ENCODE data around the gene CHN1.

The CHN1 gene

DNA sequence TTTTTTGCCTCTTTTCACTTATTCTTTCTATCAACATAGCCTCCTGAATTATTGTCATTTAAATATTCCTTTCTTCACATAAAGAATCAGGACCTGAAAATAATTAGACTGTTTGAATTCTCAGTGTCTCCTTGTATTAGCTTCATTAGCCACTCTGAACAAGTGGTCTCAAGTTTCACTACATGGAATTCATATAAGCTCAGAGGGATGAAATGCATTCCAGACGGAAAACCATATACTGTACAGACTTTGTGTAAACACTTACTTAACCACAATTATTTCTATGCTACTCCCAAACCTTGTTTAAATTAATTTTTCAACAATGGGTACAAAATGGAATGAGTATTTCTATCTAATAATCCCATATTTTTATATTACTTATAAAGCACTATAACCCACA, 53.4 kb downstream of the CHN1 start:
- in situ Hi-C loops (cut with MboI; ENCODE audit: low pct_unique_long_range_greater_than_20kb, low sequenced_read_pairs), result no loop called here

DNA sequence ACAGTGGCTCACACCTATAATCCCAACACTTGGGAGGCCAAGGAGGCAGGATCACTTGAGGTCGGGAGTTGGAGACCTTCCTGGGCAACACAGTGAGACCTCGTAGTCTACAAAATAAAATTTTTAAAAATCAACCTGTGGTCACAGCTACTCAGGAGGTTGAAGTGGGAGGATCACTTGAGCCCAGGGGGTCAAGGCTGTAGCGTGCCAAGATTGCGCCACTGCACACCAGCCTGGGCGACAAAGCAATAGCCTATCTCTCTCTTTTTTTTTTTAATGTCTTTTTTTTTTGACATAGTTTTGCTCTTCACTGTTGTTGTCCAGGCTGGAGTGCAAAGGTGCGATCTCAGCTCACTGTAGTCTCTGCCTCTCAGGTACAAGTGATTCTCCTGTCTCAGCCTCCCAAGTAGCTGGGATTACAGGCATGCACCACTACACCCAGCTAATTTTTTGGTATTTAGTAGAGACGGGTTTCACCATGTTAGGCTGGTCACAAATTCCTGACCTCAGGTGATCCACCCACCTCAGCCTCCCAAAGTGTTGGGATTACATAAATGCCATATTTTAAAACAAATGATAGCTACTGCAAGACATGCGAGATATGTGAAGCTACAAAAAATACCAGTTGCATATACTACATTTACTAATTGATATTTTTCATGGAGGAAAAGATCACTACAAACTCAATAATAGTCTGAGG, 55.0 kb downstream of the CHN1 start:
- in situ Hi-C loops (cut with MboI; ENCODE audit: low pct_unique_long_range_greater_than_20kb, low sequenced_read_pairs), result no loop called here

More for the DNA sequence above, 53.4 kb downstream of the CHN1 start:
- DNase-seq, result no peak

GRCh38 chr2:174945601-174946260, 59.5 kb downstream of the CHN1 start:
- no peak for DNase-seq
- in situ Hi-C loops (cut with MboI; ENCODE audit: low pct_unique_long_range_greater_than_20kb, low sequenced_read_pairs), result no loop called here

More for the DNA sequence above, 55.0 kb downstream of the CHN1 start:
- DNase-seq, result no peak

GRCh38 chr2:174939046-174939445, 66.1 kb downstream of the CHN1 start:
- DNase-seq, result no peak
- in situ Hi-C loops (cut with MboI; ENCODE audit: low pct_unique_long_range_greater_than_20kb, low sequenced_read_pairs), result no loop called here

DNA sequence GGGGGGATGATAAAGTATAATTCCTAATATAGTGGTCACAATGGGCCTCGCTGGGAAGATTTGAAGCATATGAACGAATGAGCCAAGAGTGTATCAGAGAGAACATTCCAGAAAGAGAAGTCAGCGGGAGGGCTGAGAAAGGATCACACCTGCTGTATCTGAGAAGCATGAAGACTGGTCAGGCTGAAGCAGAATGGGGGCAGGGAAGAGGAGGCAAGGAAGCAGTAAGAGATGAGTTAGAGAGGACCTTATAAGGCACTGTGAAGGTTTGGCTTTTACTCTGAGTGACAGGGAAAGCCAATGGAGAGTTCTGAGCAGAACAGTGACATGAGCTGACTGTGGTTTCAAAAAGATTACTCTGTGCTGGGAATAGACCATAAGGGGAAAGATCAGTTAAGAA, 73.5 kb downstream of the CHN1 start:
- DNase-seq, result no peak
- in situ Hi-C loops (cut with MboI; ENCODE audit: low pct_unique_long_range_greater_than_20kb, low sequenced_read_pairs), result no loop called here

DNA sequence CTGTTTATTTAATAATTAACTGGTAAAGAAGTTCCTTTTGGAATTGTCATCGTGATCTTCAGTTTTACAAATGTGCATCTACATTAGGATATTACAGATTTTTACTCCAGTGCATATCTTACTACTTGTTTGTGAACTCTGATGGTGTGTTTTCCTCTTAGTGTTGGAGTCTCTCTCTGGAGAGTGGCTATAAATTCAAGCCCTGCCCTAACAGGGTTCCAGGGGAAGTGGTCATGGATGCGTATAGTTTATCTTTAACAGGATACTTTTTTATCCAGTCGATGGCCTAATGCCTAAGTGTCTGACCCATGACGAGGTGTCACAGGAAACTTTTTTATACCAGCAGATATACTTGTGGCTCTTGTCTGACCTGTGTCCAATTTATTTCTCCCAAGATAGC, 75.4 kb downstream of the CHN1 start:
- in situ Hi-C loops (cut with MboI; ENCODE audit: low pct_unique_long_range_greater_than_20kb, low sequenced_read_pairs), result no loop called here
- no peak for DNase-seq

DNA sequence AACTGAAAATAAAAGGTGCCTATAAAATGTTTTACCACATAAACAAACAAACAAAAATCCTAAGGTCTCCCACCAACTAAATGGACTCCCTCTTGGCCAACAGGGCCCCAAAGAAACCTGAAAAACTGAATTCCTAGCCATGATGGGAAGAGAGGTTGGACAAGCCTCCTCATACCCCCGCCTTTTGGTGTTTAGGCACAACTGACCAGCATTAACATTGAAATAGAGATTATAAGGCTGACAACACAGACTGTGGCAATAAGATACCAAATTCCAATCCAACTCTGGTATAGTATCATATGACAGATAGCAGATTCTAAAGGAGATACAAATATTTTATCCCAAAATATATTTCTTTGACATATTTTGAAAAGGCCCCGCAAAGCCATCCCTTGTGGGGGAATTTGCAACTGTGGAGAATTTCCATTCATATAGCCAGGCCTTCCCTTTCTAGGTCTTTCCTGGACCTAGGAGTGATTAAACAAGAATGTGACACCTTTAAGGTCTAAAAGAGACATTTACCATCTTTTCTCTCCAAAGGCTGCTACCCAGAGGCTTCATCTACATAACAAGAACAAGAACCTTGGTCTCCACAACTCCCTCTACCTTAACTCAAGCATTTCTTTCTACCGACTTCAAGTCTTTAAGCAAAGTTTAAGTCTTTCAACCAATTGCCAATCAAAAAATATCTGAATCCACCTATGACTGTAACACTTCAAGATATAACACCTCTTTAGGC, 80.0 kb downstream of the CHN1 start:
- DNase-seq, result no peak
- in situ Hi-C loops (cut with MboI; ENCODE audit: low pct_unique_long_range_greater_than_20kb, low sequenced_read_pairs), result no loop called here

DNA sequence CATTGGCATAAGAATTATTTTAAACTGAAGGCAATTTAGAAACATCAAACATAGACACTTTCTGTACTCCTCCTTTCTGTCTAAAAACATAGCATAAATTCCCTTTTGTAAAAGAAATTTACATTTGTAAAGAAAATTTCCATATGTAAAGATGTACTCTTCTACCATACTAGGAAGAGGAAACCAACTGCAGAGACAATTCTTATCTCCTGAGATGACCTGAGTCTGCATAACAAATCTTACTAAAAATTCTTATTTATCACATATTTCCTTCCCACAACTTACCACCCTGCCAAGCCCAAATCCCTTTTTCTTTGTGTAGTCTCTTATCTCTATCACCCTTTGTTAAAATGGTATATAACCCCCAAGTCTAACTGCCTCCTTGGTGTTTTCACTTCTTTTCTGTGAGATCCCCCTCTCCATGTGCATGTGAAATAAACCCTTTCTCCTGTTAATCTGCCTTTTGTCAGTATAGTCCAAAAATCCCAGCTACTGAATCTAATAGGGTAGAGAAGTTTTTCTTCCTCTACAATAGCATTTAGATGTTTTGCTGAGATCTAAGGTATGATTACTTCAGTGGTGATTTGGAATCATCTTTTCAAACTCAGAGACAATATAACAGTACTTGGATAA, 81.0 kb downstream of the CHN1 start:
- in situ Hi-C loops (cut with MboI; ENCODE audit: low pct_unique_long_range_greater_than_20kb, low sequenced_read_pairs), result no loop called here
- DNase-seq, result no peak

DNA sequence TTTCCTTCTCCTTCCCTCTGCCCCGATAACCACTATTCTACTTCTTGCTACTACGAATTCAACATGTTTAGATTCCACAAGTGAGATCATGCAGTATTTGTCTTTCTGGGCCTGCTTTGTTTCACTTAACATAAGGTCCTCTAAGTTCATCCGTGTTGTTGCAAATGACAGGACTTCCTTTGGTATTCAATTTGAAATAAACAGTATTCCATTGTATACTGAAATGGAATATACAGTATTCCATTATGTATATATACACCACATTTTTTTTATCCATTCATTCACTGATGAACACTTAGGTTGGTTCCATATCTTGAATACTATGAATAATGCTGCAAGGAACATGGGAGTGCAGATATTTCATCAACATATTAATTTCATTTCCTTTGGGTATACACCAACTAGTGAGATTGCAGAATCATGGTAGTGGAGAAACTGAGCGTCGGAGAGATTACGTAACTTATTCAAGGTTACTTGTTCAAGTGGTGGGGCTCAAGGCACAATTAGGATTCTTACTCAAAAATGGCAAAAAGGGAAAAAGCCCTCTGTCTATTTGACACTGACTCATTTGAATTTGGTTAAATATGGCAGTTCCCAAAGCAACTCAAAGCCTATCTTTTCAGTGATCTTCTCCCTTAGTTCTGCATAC, 85.1 kb downstream of the CHN1 start:
- in situ Hi-C loops (cut with MboI; ENCODE audit: low pct_unique_long_range_greater_than_20kb, low sequenced_read_pairs), result no loop called here
- DNase-seq, result no peak

DNA sequence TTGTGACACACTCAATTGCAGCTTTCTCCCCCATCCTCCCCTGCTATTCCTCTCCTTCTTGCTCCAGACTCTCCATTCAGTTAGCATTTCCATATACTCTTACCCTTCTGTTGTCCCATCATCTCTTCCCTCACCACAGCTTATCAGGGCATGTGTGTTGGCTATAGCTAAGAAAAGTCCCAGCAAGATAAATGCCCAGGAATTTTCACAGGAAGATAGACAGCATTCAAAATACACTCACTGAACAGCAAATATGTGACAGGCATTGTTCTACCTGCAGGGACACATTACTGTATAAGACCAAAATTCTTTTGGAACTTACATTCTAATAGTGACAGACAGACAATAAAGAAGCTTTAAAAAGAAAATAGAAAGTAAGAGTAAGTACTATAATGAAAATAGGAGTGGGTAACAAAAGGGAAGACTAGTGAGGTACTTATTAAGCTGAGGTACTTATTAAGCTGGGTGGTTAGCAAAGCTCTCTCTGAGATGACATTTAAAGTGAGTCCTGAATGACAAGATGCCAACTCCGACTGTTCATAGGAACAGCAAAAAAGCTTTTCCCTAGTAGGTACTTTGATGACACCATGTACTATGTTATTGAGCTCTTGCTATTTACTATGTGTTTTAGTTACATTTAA, 86.2 kb downstream of the CHN1 start:
- DNase-seq, result no peak
- in situ Hi-C loops (cut with MboI; ENCODE audit: low pct_unique_long_range_greater_than_20kb, low sequenced_read_pairs), result no loop called here

DNA sequence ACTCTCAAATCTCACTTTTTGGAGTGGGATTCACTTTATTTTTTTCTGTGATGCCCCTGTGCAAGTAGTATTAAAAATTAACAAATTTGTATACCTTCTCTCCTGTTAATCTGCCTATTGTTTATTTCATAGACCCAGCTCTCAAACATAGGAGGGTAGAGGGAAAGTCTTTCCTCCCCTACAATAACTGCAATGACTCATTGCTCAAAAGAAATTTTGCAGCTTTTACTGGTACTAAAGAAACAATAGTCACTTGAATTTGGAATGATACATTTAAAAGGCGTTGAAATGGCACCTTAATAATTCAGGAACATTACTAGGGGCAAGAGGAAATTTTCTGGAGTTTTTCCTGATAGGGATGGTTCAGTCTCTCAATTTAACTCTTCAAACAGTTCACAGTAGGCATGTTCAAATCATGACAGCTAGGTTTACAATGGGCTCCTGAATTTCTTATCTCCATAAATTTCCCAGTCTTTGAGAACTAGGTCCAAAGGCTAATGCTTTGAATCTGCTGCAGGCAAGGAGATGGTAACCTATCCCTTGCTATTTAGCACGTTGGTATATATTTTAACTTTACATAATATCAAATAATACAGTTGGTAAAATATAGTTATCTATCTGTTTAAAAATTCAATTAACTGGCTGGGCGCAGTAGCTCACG, 88.8 kb downstream of the CHN1 start:
- in situ Hi-C loops (cut with MboI; ENCODE audit: low pct_unique_long_range_greater_than_20kb, low sequenced_read_pairs), result no loop called here

DNA sequence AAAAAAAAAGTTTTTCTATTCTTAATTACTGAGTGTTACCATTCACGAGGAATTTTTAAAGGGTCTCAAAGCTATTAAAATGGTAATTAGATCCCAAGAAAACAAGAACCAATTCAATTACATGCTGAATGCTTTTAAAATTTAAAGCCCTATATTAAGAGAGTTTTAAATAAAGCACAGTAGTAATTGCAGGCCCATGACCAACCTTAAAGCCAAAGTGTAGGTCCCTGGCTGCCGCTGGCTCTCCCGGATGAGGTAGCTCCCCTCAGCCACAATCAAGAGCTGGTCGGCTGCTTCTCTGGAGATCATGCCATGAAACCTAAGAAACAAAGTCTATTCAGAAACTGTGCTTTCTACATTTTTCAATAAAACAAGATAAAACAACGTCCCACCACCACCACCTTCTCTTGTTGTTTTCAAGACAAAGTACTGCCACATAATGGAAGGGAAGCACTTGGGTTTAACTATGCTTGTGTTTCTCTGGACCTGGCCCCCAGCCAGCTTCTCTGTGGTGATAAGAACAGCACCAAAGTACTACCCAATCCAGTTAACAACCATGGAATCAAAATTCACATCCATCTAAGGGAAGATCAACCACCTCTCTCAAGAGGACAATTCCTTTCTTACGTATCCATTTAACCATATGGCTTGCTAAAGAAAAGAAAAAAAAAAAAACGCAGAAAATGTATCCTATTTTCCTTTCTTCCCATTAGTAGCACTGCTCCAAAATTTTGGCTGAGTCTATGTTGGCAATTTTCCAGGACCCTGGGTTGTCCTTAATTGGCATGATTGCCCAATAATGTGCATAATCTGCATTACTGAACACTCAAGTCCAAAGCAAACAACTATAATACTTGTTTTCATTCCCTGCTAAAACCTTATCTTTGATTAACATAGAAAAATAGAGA, 90.1 kb downstream of the CHN1 start:
- in situ Hi-C loops (cut with MboI; ENCODE audit: low pct_unique_long_range_greater_than_20kb, low sequenced_read_pairs), result no loop called here
- DNase-seq, result no peak

More for the DNA sequence above, 88.8 kb downstream of the CHN1 start:
- DNase-seq, result no peak

DNA sequence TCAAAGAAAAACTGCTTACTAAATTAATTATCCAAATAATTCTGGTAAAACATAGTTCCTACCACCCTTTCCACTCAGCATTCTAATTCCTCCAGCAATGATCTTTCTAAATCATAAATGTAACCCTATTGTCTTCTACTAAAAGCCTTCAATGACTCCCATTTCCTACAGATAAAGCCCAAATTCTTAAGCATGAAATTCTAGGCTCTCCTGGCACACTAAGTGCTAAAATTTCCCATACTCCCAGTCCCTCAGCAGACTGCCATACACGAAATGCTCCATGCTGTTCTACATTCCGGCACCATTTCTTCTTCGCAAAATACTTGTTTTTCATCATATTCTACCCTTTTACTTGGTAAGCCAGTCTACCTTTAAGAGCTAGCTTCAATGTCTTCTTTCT, 96.9 kb downstream of the CHN1 start:
- in situ Hi-C loops (cut with MboI; ENCODE audit: low pct_unique_long_range_greater_than_20kb, low sequenced_read_pairs), result no loop called here
- no peak for DNase-seq

DNA sequence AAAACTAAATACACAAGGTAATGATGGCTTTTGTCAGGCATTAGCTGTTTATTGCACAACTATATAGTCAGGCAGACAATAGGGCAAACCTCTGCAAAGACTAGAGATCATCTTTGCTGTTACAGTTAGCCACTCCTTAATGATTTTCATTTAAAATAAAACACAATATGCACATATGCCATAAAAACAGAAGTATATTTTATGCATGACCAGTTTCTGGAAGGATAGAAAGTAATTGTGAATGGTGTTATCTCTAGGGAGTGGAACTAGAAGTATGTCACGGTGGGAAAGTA, 102.0 kb downstream of the CHN1 start:
- in situ Hi-C loops (cut with MboI; ENCODE audit: low pct_unique_long_range_greater_than_20kb, low sequenced_read_pairs), result no loop called here
- DNase-seq, result no peak

DNA sequence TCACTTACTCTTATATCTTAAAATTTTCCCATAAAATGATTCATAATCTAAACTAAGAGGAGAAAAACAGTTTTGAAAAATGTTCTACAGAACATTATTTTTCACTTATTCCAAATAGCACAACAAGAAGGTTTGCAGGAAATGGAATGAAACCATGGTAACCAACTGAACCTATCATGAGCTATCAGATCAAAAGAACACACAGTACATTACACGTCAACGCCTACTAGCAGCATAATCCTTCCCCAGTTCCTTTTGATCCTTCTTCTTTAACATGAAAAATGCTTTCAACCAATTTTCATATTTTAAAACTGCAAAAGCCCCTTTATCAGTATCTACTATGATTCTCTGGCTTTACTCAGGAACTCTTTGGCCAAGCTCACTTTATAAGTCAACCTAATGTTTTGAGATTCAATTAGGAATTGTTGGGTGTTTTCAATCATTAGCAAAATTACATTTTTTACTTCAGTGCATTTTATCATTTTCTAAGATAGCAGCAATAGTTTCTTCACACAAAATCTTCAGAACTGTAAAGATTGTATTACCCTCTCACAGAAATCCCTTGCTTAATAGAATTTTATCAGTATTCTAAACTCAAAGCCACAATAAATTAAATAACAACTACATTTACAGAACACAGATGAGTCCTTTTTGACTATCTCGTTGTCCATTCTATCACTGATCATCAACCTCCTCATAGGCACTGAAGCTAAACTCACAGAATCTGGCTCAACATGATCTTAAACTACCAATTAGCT, 102.5 kb downstream of the CHN1 start:
- in situ Hi-C loops (cut with MboI; ENCODE audit: low pct_unique_long_range_greater_than_20kb, low sequenced_read_pairs), result no loop called here
- DNase-seq, result no peak

GRCh38 chr2:174901075-174901474, 104.1 kb downstream of the CHN1 start:
- in situ Hi-C loops (cut with MboI; ENCODE audit: low pct_unique_long_range_greater_than_20kb, low sequenced_read_pairs), result no loop called here
- no peak for DNase-seq

GRCh38 chr2:174897286-174897685, 107.9 kb downstream of the CHN1 start:
- in situ Hi-C loops (cut with MboI; ENCODE audit: low pct_unique_long_range_greater_than_20kb, low sequenced_read_pairs), result no loop called here
- no peak for DNase-seq

All from KBM-7 (cell line).